Neural cell (in vitro differentiated cells): Measurements from ENCODE around the gene DSCAML1. TPM values are rescaled to one million over a fixed set of nuclear protein-coding genes. Genes with fewer than 3 reads are reported as not detected.
"Not testable (repeated sequence)": the region's sequence is repeated elsewhere in the genome, so short reads cannot be mapped to it uniquely, and the experiment has no call there.

Experiments used
- H2AFZ ChIP-seq: fragments of 200-600, 300-800 bp; sonication (generic), shearing (Covaris generic); 2 replicates; pipeline ENCODE4 v1.6.0; 2014; ENCODE audit warnings: low read depth, mild to moderate bottlenecking, antibody characterized with exemption, low read length, moderate library complexity
- H3F3A ChIP-seq: fragments of 200-600 bp; shearing (Covaris generic); 2 replicates; pipeline ENCODE4 v1.6.1; 2016; ENCODE audit warnings: mild to moderate bottlenecking, moderate library complexity, mixed read lengths, antibody characterized with exemption, low read length; ENCODE audit not compliant: insufficient read depth, poor library complexity, severe bottlenecking
- H3K27ac ChIP-seq: fragments of 200-600, 300-800 bp; sonication (generic), shearing (Covaris generic); 2 replicates; pipeline ENCODE4 v1.5.1; 2014; ENCODE audit warnings: mild to moderate bottlenecking, low read length, moderate library complexity
- H3K27me3 ChIP-seq: fragments of 300-800, 200-600 bp; sonication (generic), shearing (Covaris generic); 2 replicates; pipeline ENCODE4 v1.6.0; 2014; ENCODE audit warnings: mild to moderate bottlenecking, low read depth, low read length, moderate library complexity; ENCODE audit not compliant: insufficient read depth
- H3K36me3 ChIP-seq: fragments of 300-800, 200-600 bp; sonication (generic), shearing (Covaris generic); 2 replicates; pipeline ENCODE4 v1.5.1; 2014; ENCODE audit warnings: mild to moderate bottlenecking, antibody characterized with exemption, low read length, moderate library complexity; ENCODE audit not compliant: insufficient read depth
- H3K4me2 ChIP-seq: fragments of 300-800, 200-600 bp; sonication (generic), shearing (Covaris generic); 2 replicates; pipeline ENCODE4 v1.6.0; 2014; ENCODE audit warnings: mild to moderate bottlenecking, low read length
- H3K4me3 ChIP-seq: fragments of 300-800, 200-600 bp; sonication (generic), shearing (Covaris generic); 2 replicates; pipeline ENCODE4 v1.5.1; 2014; ENCODE audit warnings: mild to moderate bottlenecking, low read length, moderate library complexity
- H3K79me2 ChIP-seq: fragments of 200-600 bp; shearing (Covaris generic); replicated peaks from 2 replicates; pipeline ENCODE4 v1.6.0; 2014; ENCODE audit warnings: mild to moderate bottlenecking, low read length, moderate library complexity; ENCODE audit not compliant: insufficient read depth
- H3K9ac ChIP-seq: fragments of 300-800, 200-600 bp; sonication (generic), shearing (Covaris generic); 2 replicates; pipeline ENCODE4 v1.6.1; 2016; ENCODE audit warnings: mild to moderate bottlenecking, low read length, mixed read lengths
- H3K9me2 ChIP-seq: fragments of 200-600 bp; shearing (Covaris generic); 2 replicates; pipeline ENCODE4 v1.6.1; 2016; ENCODE audit warnings: mild to moderate bottlenecking, low read length, mixed read lengths; ENCODE audit not compliant: insufficient read depth
- H3K9me3 ChIP-seq: fragments of 200-600, 300-800 bp; sonication (generic), shearing (Covaris generic); 2 replicates; pipeline ENCODE4 v1.6.1; 2016; ENCODE audit warnings: mild to moderate bottlenecking, mixed run types, low read length, moderate library complexity, mixed read lengths
- H4K20me1 ChIP-seq: fragments of 200-600 bp; shearing (Covaris generic); 2 replicates; pipeline ENCODE4 v1.6.1; 2016; ENCODE audit warnings: mild to moderate bottlenecking, mixed run types; ENCODE audit not compliant: insufficient read depth
- CTCF ChIP-seq: fragments of 450-650 bp; IDR thresholded peaks from 2 replicates; pipeline ENCODE4 v1.5.1; 2014; ENCODE audit warnings: antibody characterized with exemption, mild to moderate bottlenecking, moderate library complexity; ENCODE audit not compliant: poor library complexity, severe bottlenecking
- EP300 ChIP-seq: fragments of 450-650 bp; conservative IDR thresholded peaks from 2 replicates; pipeline ENCODE4 v1.6.1; 2014; ENCODE audit warnings: antibody characterized with exemption, mild to moderate bottlenecking, moderate library complexity; ENCODE audit not compliant: poor library complexity, severe bottlenecking
- EZH2 ChIP-seq: fragments of 200-600, 300-800 bp; shearing (Covaris generic), sonication (generic); IDR thresholded peaks from 2 replicates; pipeline ENCODE4 v1.6.1; 2014; ENCODE audit warnings: antibody characterized with exemption, low read length, borderline replicate concordance, mild to moderate bottlenecking; ENCODE audit not compliant: insufficient read depth, poor library complexity, severe bottlenecking
- MXI1 ChIP-seq: fragments of 450-650 bp; conservative IDR thresholded peaks from 2 replicates; pipeline ENCODE4 v1.6.1; 2014; ENCODE audit warnings: antibody characterized with exemption, mild to moderate bottlenecking; ENCODE audit not compliant: poor library complexity, severe bottlenecking
- POLR2AphosphoS5 ChIP-seq: IDR thresholded peaks from 2 replicates; pipeline ENCODE4 v1.6.1; 2012
- RAD21 ChIP-seq: fragments of 450-650 bp; conservative IDR thresholded peaks from 2 replicates; pipeline ENCODE4 v1.6.1; 2014; ENCODE audit warnings: antibody characterized with exemption, mild to moderate bottlenecking, moderate library complexity
- REST ChIP-seq: IDR thresholded peaks from 2 replicates; pipeline ENCODE4 v1.6.1; 2012; ENCODE audit warnings: borderline replicate concordance
- SMC3 ChIP-seq: fragments of 450-650 bp; conservative IDR thresholded peaks from 2 replicates; pipeline ENCODE4 v1.6.1; 2014; ENCODE audit warnings: antibody characterized with exemption, mild to moderate bottlenecking, moderate library complexity; ENCODE audit not compliant: poor library complexity
- TAF1 ChIP-seq: IDR thresholded peaks from 2 replicates; pipeline ENCODE4 v1.6.1; 2012; ENCODE audit warnings: low read depth
- polyA plus RNA-seq: library from polyadenylated mRNA; depleted of rRNA; stranded (reverse); fragments of >200 nt; gene quantifications from 2 replicates; pipeline ENCODE4 v1.2.3, GENCODE V29; 2014

DSCAML1 gene
- polyA plus RNA-seq, 1 donor from 2014 or later = 1.3 TPM

- H3K9me3 ChIP-seq, H3F3A ChIP-seq, H3K4me2 ChIP-seq, H3K27ac ChIP-seq, H3K27me3 ChIP-seq, H2AFZ ChIP-seq, H3K4me3 ChIP-seq, H3K79me2 ChIP-seq, H4K20me1 ChIP-seq, H3K9me2 ChIP-seq, H3K36me3 ChIP-seq, H3K9ac ChIP-seq: not testable (repeated sequence)
These were observed 398.4 kb downstream of the DSCAML1 start for GRCh38 chr11:117398618-117399017.

GRCh38 chr11:117396970-117397369 lies 400.0 kb downstream of the DSCAML1 start:
- no peaks in the 10 kb centered on the region for H3K27me3 ChIP-seq
- no peaks in the 10 kb centered on the region for H3F3A ChIP-seq
- H3K4me3 ChIP-seq = no peak overlapping the region
- no peaks in the 10 kb centered on the region for H3K9me2 ChIP-seq
- no peaks in the 10 kb centered on the region for H3K79me2 ChIP-seq
- H3K4me2 ChIP-seq = no peak overlapping the region
- H3K27ac ChIP-seq = no peak overlapping the region
- no peaks in the 10 kb centered on the region for H4K20me1 ChIP-seq
- H3K9ac ChIP-seq = no peak overlapping the region
- H3K9me3 ChIP-seq = peaks cover 5% of the 10 kb centered on the region
- H3K36me3 ChIP-seq = peaks cover 7% of the 10 kb centered on the region
- H2AFZ ChIP-seq = no peak overlapping the region
- TF ChIP-seq EP300 = no peak
- no peak for TF ChIP-seq CTCF
- no peak for TF ChIP-seq REST
- no peak for TF ChIP-seq POLR2AphosphoS5
- no peak for TF ChIP-seq MXI1
- TF ChIP-seq RAD21 = no peak
- TF ChIP-seq EZH2 = no peak
- TF ChIP-seq TAF1 = no peak

- Histone ChIP-seq H3K27ac (no peak overlapping the region), H4K20me1 (no peaks in the 10 kb centered on the region), H3K9me2 (no peaks in the 10 kb centered on the region), H3K9ac (no peak overlapping the region), H3K9me3 (peaks cover 5% of the 10 kb centered on the region), H3K4me2 (no peak overlapping the region), H2AFZ (no peak overlapping the region), H3K79me2 (no peaks in the 10 kb centered on the region), H3K4me3 (no peak overlapping the region), H3K36me3 (peaks cover 7% of the 10 kb centered on the region), H3F3A (no peaks in the 10 kb centered on the region), H3K27me3 (no peaks in the 10 kb centered on the region)
- TF ChIP-seq RAD21 = no peak
- no peak for TF ChIP-seq REST
- no peak for TF ChIP-seq SMC3
- no peak for TF ChIP-seq CTCF
- TF ChIP-seq EZH2 = no peak
- TF ChIP-seq EP300 = no peak
- no peak for TF ChIP-seq POLR2AphosphoS5
- TF ChIP-seq TAF1 = no peak
- no peak for TF ChIP-seq MXI1
These were observed 401.5 kb downstream of the DSCAML1 start for GRCh38 chr11:117395476-117395875.
